ENCODE data around the gene ARSA.

GRCh38 chr22:50606946-50607658, 20.9 kb downstream of the ARSA start:
- TF ChIP-seq, protein P1, sequence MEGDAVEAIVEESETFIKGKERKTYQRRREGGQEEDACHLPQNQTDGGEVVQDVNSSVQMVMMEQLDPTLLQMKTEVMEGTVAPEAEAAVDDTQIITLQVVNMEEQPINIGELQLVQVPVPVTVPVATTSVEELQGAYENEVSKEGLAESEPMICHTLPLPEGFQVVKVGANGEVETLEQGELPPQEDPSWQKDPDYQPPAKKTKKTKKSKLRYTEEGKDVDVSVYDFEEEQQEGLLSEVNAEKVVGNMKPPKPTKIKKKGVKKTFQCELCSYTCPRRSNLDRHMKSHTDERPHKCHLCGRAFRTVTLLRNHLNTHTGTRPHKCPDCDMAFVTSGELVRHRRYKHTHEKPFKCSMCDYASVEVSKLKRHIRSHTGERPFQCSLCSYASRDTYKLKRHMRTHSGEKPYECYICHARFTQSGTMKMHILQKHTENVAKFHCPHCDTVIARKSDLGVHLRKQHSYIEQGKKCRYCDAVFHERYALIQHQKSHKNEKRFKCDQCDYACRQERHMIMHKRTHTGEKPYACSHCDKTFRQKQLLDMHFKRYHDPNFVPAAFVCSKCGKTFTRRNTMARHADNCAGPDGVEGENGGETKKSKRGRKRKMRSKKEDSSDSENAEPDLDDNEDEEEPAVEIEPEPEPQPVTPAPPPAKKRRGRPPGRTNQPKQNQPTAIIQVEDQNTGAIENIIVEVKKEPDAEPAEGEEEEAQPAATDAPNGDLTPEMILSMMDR (IDR thresholded peaks at IDR 0.05; ENCODE audit: low read depth, low read length, missing input control), result no peak
- TF ChIP-seq RAD21 (IDR thresholded peaks at IDR 0.05), result no peak
- no peak for TF ChIP-seq JUND (IDR thresholded peaks at IDR 0.05)
- TF ChIP-seq TAF1 (conservative IDR thresholded peaks at IDR 0.05), result no peak
- no peak for TF ChIP-seq HNF4G (IDR thresholded peaks at IDR 0.05)
- TF ChIP-seq MAX (IDR thresholded peaks at IDR 0.05), result no peak
- TF ChIP-seq, protein P2, sequence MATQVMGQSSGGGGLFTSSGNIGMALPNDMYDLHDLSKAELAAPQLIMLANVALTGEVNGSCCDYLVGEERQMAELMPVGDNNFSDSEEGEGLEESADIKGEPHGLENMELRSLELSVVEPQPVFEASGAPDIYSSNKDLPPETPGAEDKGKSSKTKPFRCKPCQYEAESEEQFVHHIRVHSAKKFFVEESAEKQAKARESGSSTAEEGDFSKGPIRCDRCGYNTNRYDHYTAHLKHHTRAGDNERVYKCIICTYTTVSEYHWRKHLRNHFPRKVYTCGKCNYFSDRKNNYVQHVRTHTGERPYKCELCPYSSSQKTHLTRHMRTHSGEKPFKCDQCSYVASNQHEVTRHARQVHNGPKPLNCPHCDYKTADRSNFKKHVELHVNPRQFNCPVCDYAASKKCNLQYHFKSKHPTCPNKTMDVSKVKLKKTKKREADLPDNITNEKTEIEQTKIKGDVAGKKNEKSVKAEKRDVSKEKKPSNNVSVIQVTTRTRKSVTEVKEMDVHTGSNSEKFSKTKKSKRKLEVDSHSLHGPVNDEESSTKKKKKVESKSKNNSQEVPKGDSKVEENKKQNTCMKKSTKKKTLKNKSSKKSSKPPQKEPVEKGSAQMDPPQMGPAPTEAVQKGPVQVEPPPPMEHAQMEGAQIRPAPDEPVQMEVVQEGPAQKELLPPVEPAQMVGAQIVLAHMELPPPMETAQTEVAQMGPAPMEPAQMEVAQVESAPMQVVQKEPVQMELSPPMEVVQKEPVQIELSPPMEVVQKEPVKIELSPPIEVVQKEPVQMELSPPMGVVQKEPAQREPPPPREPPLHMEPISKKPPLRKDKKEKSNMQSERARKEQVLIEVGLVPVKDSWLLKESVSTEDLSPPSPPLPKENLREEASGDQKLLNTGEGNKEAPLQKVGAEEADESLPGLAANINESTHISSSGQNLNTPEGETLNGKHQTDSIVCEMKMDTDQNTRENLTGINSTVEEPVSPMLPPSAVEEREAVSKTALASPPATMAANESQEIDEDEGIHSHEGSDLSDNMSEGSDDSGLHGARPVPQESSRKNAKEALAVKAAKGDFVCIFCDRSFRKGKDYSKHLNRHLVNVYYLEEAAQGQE (IDR thresholded peaks at IDR 0.05), result no peak
- no peak for TF ChIP-seq YY1 (IDR thresholded peaks at IDR 0.05)
